ENCODE data around the gene NFXL1. TPM values are rescaled to one million over a fixed set of nuclear protein-coding genes. Genes with fewer than 3 reads are reported as not detected.

NFXL1 gene
- total RNA-seq, 1 experiment from 2014 or later = 4.0 TPM

- H3K9me3 ChIP-seq = no peaks in the 10 kb centered on the region
- no peaks in the 10 kb centered on the region for H3K36me3 ChIP-seq
- H3K27me3 ChIP-seq = no peaks in the 10 kb centered on the region
- no peak overlapping the region for H3K4me3 ChIP-seq
- no peak for DNase-seq
These were observed 95.2 kb downstream of the NFXL1 start for GRCh38 chr4:47819178-47819577.

GRCh38 chr4:47817275-47817674, 97.1 kb downstream of the NFXL1 start:
- no peaks in the 10 kb centered on the region for H3K27me3 ChIP-seq
- H3K4me3 ChIP-seq = no peak overlapping the region
- no peaks in the 10 kb centered on the region for H3K9me3 ChIP-seq
- H3K36me3 ChIP-seq = no peaks in the 10 kb centered on the region
- DNase-seq = no peak

GRCh38 chr4:47816748-47817147, 97.6 kb downstream of the NFXL1 start:
- H3K4me3 ChIP-seq = no peak overlapping the region
- no peaks in the 10 kb centered on the region for H3K27me3 ChIP-seq
- DNase-seq = no peak
- H3K36me3 ChIP-seq = no peaks in the 10 kb centered on the region
- no peaks in the 10 kb centered on the region for H3K9me3 ChIP-seq

- no peaks in the 10 kb centered on the region for H3K9me3 ChIP-seq
- no peak for DNase-seq
- H3K36me3 ChIP-seq = no peaks in the 10 kb centered on the region
- no peaks in the 10 kb centered on the region for H3K27me3 ChIP-seq
- no peak overlapping the region for H3K4me3 ChIP-seq
These were observed 99.6 kb downstream of the NFXL1 start for GRCh38 chr4:47814618-47815295.

- no peak for DNase-seq
- Histone ChIP-seq H3K27me3 (no peaks in the 10 kb centered on the region), H3K4me3 (no peak overlapping the region), H3K9me3 (no peaks in the 10 kb centered on the region), H3K36me3 (no peaks in the 10 kb centered on the region)
These were observed 104.7 kb downstream of the NFXL1 start for GRCh38 chr4:47809654-47810203.

GRCh38 chr4:47804598-47804997, 109.8 kb downstream of the NFXL1 start:
- no peaks in the 10 kb centered on the region for H3K9me3 ChIP-seq
- H3K36me3 ChIP-seq = no peaks in the 10 kb centered on the region
- no peaks in the 10 kb centered on the region for H3K27me3 ChIP-seq
- DNase-seq = no peak
- H3K4me3 ChIP-seq = no peak overlapping the region

- no peaks in the 10 kb centered on the region for H3K27me3 ChIP-seq
- H3K4me3 ChIP-seq = no peak overlapping the region
- H3K9me3 ChIP-seq = no peaks in the 10 kb centered on the region
- DNase-seq = no peak
- H3K36me3 ChIP-seq = no peaks in the 10 kb centered on the region
These were observed 112.8 kb downstream of the NFXL1 start for GRCh38 chr4:47801481-47802002.

GRCh38 chr4:47798165-47798564, 116.2 kb downstream of the NFXL1 start:
- H3K4me3 ChIP-seq = no peak overlapping the region
- no peak for DNase-seq
- H3K36me3 ChIP-seq = no peaks in the 10 kb centered on the region
- H3K27me3 ChIP-seq = no peaks in the 10 kb centered on the region
- H3K9me3 ChIP-seq = no peaks in the 10 kb centered on the region

Other genes with a start within 250 kb of the NFXL1 start
- not detected in 2 replicates for gene CORIN, start 76.5 kb downstream of the NFXL1 start, total RNA-seq (2014; rRNA removed; shearing (Covaris generic); ENCODE audit: low replicate concordance)
- gene CNGA1, start 102.1 kb upstream of the NFXL1 start, total RNA-seq (2014; rRNA removed; shearing (Covaris generic); ENCODE audit: low replicate concordance) = not detected in 2 replicates
- 0.13 and 0.42 TPM in 2 replicates for gene NIPAL1, start 102.2 kb upstream of the NFXL1 start, total RNA-seq (2014; rRNA removed; shearing (Covaris generic); ENCODE audit: low replicate concordance)
- not detected in 2 replicates for gene TXK, start 219.7 kb upstream of the NFXL1 start, total RNA-seq (2014; rRNA removed; shearing (Covaris generic); ENCODE audit: low replicate concordance)